ENCODE data around the gene CAPN11. TPM values are rescaled to one million over a fixed set of nuclear protein-coding genes. Genes with fewer than 3 reads are reported as not detected.

Gene CAPN11
- total and polyA plus RNA-seq, 3 donors from 2014 or later, result 20.5 to 115 (median 23.5) TPM

- TF ChIP-seq POLR2A (IDR thresholded peaks at IDR 0.05) (no peak), CTCF (IDR thresholded peaks at IDR 0.05) (no peak)
- no peaks in the 10 kb centered on the region for H3K36me3 ChIP-seq (ENCODE audit: low read depth, missing control alignments)
- H3K4me3 ChIP-seq, result no peak overlapping the region
- peaks cover 34% of the 10 kb centered on the region for H3K4me1 ChIP-seq
- 93 to 97% methylated on average over 2 of the region's 2 CpGs for WGBS, 2 donors
- H3K27me3 ChIP-seq, result no peaks in the 10 kb centered on the region
- H3K9me3 ChIP-seq, result no peaks in the 10 kb centered on the region
- intact Hi-C loops (cut with DNase I; ENCODE audit: low total_unique reads), result no loop called here
- DNase-seq, result no peak
- H3K27ac ChIP-seq, result no peak overlapping the region
Observed at GRCh38 chr6:44123544-44123943, 35.1 kb upstream of the CAPN11 start.

GRCh38 chr6:44126320-44127149, 32.1 kb upstream of the CAPN11 start:
- H3K27me3 ChIP-seq, result no peaks in the 10 kb centered on the region
- H3K9me3 ChIP-seq, result no peaks in the 10 kb centered on the region
- WGBS, 2 donors, result 2 to 3% methylated on average over 21 of the region's 31 CpGs
- H3K4me1 ChIP-seq, result peaks cover 38% of the 10 kb centered on the region
- no peaks in the 10 kb centered on the region for H3K36me3 ChIP-seq (ENCODE audit: low read depth, missing control alignments)
- TF ChIP-seq POLR2A (IDR thresholded peaks at IDR 0.05), result no peak
- no peak for TF ChIP-seq CTCF (IDR thresholded peaks at IDR 0.05)
- peak; percentile 59 for DNase-seq
- peak overlapping the region; percentile 83 to 88 for H3K27ac ChIP-seq
- intact Hi-C loops (cut with DNase I; ENCODE audit: low total_unique reads), result no loop called here
- H3K4me3 ChIP-seq, result peak overlapping the region; percentile 86 to 89

GRCh38 chr6:44127186-44128019, 31.2 kb upstream of the CAPN11 start, which contains the start of the genes MRPL14 and TMEM63B:
Gene MRPL14, minus strand, starts transcription at chr6:44127452. Its CDS starts 10,841 bp downstream, at chr6:44116611.
Gene TMEM63B, plus strand, starts transcription at chr6:44127554. Its CDS starts 7,031 bp downstream, at chr6:44134585.
- 0% methylated on average over 10 to 57 of the region's 80 CpGs for WGBS, 2 donors
- intact Hi-C loops (cut with DNase I; ENCODE audit: low total_unique reads), result no loop called here
- no peak for TF ChIP-seq CTCF (IDR thresholded peaks at IDR 0.05)
- peak; percentile 55 for TF ChIP-seq POLR2A (IDR thresholded peaks at IDR 0.05)

GRCh38 chr6:44128020-44128917, 30.4 kb upstream of the CAPN11 start:
- WGBS, 2 donors, result 0 to 3% methylated on average over 11 to 48 of the region's 49 CpGs
- peak overlapping the region; percentile 79 for H3K27ac ChIP-seq
- peaks cover 33% of the 10 kb centered on the region for H3K4me1 ChIP-seq
- TF ChIP-seq POLR2A (IDR thresholded peaks at IDR 0.05), result no peak
- peak in 1 of 3 experiments; percentile 22 for TF ChIP-seq CTCF (IDR thresholded peaks at IDR 0.05)
- no peaks in the 10 kb centered on the region for H3K36me3 ChIP-seq (ENCODE audit: low read depth, missing control alignments)
- peak; percentile 62 for DNase-seq
- H3K4me3 ChIP-seq, result peak overlapping the region; percentile 86 to 89
- H3K27me3 ChIP-seq, result no peaks in the 10 kb centered on the region
- intact Hi-C loops (cut with DNase I; ENCODE audit: low total_unique reads), result no loop called here
- H3K9me3 ChIP-seq, result no peaks in the 10 kb centered on the region

More at GRCh38 chr6:44127186-44128019, 31.2 kb upstream of the CAPN11 start, which contains the start of the genes MRPL14 and TMEM63B:
- no peaks in the 10 kb centered on the region for H3K9me3 ChIP-seq
- no peaks in the 10 kb centered on the region for H3K36me3 ChIP-seq (ENCODE audit: low read depth, missing control alignments)
- H3K4me3 ChIP-seq, result peak within 1 kb of the TSS; percentile 86 to 89
- peak within 1 kb of the TSS; percentile 83 to 88 for H3K27ac ChIP-seq
- H3K27me3 ChIP-seq, result no peaks in the 10 kb centered on the region
- DNase-seq, result peak; percentile 87
- peaks cover 35% of the 10 kb centered on the region for H3K4me1 ChIP-seq
